ENCODE results near the gene CD274.
A peak's percentile ranks its signal among the peaks of the same experiment; 100 is the strongest.

Gene CD274

DNA sequence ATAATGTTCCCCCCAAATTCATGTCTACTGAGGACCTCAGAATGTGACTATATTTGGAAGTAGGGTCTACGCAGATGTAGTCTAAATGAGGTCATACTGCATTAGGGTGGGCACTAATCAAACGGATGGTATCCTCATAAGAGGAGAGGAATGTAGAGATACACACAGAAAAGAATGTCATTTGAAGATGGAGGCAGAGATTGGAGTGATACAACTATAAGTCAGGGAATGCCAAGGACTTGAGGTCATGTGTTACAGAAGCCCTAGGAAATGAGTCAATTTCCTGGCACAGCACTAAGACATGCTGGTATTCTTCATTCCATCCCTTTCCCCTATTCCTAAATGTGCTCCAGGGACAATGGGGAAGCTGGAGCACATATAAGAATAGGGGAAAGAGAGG is 59.2 kb downstream of the CD274 start:
- DNase-seq = no peak

DNA sequence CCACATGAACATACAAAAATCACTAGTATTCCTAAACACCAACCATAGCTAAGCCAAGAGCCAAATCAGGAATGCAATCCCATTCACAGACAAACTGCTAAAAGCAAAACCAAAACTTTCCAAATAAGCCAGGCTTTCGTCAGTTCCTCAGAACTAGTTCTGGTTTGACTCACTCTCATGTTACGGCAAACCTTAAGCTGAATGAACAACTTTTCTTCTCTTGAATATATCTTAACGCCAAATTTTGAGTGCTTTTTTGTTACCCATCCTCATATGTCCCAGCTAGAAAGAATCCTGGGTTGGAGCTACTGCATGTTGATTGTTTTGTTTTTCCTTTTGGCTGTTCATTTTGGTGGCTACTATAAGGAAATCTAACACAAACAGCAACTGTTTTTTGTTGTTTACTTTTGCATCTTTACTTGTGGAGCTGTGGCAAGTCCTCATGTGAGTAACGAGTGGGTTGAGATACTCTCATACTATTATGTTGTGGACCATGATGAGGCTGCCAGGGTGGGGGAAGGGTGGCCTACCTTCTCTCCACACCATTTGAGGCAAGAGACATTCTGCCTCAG is 60.1 kb downstream of the CD274 start, which contains the start of gene PDCD1LG2:
Gene PDCD1LG2 (plus strand): TSS at position 172 of the 572 bp plus-strand sequence. CDS start 12,016 bp downstream, outside the sequence.
- DNase-seq = no peak

DNA sequence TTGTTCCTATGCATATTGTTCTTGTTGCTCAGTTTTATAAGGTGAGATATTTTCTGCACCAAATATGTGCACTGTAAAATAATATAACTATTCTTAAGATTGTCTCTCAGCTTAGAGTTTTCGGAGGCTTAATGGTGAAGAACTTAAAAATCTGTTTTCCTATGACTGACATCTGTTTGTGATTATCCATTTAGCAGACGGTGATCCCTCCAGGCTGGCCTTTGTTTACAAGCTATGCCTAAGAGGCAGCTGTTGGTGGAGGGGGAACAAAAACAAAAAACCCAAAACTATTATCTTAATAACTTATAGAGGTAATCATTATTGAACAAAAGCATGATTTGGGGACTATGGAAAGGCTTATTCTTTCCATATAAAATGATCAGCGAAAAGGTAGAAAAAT is 60.6 kb downstream of the CD274 start:
- peak; percentile 32 for DNase-seq

DNA sequence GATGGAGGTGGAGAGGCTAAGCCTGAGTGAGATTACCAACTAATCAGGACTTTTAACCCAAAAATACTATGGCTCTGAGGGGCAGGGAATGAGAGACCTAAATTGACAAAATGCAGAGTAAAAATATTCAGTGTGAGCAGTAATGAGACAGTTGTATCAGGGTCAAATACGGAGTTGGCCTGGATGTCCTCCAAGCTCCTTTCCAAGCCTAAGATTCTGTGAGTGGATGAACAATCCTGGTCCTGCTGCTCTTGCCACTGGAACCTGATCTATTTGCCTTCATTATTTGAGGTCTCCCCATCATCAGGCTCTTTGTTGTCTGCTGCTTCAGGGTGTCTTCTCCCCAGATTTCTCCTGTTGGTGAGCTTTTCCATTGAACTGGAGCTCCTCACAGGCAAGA is 61.1 kb downstream of the CD274 start:
- DNase-seq = peak; percentile 46

DNA sequence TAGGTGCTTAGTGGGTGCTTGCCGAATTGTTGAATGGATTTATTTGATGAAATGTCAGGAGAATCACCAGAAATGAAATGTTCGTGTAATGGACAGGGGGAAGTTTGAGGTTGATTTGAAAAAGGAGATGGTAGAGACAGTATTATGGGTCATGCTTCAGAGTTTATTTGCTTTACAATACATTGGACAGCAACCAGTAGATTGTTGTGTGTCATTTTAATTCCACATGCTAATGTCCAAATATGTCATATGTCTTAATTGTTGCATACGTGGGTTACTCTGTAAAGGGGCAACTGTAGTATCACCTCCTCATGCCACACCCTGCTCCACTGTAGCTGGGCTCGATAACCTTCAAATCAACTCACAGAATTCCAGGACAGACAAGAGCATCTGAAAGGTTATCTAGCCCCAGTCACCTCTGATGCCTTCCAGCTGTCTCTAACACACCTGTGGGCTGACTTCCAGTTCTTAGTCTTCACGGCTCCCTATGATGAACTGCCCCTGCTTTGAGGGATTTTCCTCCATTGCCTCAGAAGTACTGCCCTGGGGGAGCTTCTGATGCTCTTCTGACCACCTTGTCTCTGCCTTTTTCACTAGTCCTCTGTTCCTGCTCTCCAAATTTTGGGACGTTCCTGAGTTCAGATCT is 61.7 kb downstream of the CD274 start:
- DNase-seq = no peak

DNA sequence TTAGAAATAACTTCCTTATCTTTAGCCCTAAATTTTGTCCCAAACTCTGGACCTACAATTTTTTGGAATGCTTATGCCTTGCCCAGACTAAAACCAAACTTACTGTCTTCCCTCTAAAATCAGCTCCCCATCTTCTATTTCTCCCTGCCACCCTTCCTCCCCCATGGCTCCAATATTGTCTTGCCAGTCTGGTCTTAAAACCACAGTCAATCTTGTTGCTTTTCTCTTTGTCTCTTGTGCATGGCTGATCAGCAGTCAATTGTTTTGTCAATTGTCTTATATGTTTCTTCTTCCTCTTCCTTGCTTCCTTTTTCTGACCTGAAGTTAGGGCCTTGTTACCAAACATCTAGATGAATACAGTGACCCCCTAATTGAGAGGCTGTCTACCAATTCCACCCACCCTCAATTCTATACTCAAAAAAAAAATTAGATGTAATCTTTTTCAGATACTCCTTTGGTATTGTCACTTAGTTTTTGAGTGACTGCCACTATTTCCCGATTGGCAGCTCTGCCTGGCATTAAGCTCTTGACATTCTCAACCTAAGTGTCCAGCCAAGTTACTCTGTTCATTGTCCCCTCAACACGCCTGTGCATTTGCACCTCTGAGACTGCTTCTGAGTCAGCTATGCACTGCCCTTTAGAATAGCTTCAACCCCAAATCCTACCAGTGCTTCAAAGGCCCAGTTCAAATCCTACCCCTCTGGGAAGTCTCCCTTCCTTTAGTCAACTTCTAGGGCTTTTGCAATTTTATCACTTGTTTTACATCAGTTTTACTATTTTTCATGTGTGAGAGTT is 62.5 kb downstream of the CD274 start:
- DNase-seq = no peak

DNA sequence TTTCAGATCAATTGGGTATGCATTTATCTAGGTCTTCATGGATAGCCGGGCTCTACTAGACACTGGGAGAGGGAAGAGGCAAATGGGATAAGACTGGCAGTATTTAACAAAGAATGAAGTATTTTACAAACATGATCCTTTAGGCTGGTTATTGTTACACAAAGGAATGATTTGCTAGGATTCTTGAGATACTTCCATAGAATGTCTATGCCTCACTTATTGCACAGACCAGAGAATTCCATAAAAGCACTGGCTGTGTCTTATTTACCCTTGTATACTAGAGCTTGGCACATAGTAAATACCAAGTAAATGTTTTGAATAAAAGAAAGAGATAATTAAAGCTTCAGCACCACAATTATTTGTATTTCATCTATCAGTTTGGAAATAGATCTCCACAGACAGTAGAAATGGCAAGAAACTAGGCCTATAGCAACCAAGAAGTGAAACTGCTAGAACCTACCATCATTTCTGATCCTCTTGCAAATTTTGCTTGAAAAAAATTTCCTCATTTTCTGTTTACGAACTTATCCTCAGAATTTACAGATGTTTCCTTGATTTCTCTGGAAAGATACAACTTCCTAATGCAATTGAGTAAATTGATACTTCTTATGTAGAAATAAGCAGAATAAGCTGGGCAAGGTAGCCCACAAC is 63.7 kb downstream of the CD274 start:
- no peak for DNase-seq

DNA sequence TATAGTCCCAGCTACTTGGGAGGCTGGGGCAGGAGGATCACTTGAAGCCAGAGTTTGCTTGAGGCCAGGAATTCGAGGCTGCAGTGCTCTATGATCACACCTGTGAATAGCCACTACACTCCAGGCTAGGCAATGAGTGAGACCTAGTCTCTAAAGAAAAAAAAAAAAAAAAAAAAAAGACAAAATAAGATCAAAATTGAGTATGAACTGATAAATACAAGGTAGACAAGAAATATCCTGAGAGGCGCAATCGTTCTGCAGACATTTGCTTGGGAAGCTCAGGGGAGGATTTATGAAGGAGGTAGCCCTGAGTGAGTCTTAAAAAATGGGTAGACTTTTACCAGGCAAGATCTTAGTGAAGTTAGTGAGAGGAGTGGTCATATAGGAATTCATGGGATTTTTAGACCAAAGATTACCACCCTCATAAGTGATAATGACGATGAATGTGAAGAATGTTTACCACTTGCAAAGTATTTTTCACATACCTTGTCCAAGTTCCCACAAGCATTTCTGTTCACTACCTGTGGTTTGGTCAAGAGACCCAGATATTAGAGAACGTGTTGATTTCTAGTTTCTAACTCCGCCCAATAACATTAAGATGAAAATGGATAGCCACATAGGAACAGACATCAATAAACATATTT is 64.4 kb downstream of the CD274 start:
- no peak for DNase-seq

DNA sequence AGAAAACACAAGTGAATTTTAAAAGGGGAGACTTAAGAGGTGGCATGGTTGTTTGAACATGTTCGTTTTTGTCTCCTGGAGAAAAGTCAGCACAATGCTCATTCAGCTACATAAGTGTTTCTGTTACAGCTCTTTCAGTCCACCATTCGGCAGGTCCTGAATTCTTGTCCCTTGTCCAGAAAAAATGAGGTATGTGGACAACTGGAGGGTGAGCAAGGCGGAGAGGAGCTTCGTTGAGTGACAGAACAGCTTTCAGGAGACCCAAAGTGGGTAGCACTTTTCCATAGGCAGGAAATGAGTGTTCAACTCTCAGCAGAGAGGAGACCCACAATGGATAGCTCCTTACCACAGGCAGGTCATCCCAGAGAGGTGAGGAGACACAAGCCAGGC is 64.9 kb downstream of the CD274 start:
- DNase-seq = no peak

DNA sequence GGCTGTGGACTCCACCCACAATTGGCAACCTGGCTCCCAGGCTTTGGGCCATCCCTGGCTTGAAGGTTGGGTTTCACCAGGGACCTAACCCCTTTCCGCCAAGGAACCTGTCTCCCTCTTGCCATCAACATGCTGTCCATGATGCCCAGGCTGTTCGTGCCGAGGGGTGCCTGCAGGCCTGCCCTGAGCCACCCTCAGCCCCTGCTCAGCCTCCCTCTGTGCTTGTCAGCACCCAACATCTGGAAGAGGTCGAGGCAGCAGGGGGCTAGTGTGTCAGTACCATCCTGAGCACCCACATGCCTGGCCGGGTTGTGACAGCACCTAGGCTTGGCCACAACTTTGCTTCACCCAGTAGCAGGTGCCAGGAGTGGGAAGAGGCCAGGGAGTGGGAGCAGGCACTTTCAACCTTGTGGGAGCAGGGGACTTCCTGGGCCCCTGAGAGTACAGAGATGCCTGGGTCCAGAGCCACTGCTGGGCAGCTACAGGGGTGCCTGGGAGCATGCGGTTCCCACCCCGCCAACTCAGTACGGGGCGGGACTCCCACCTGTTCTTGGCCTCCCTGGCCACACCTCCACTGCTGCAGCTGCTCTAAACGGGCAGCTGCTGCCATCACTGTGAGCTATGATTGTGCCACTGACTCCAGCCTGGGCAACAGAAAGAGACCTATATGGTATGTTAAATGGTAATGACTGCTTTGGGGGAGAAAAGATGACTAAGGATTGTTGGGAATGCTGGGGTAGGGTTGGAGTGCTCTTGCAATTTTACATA is 66.3 kb downstream of the CD274 start:
- DNase-seq = no peak

DNA sequence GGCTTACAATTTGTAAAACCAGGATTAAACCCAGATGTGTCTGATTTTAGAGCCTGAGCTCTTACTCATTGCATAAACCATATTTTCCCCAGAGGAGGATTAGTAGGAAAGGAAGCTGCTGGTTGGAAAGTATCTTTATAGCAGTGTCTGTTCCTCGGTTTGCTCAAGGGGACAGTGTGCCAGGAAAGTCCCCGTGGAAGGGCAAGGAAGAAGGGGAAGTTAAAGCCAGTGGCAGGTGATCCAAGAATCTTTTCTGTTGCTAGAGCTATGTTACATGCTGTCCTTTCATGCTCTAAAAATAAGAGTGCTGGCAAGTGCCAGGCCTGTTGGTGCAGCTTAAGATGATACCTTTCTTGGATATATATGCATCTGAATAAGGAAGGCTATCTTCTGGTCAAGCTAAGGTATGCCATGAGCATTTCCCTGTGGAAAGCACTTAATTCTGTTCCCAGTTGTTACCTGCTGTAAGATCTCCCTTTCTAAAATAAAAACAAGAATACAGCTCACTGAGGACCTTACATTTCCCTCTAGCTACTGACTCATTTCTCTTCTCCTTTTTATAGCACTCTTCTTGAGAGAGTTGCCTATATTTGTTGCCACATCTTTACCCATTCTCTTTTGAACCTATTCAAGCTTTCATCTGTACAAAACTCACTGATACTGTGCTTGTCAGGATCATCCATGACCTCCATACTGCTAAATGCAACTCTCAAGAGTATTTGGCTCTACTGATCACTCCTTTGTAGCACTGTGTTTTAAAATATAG is 68.0 kb downstream of the CD274 start:
- DNase-seq = no peak

DNA sequence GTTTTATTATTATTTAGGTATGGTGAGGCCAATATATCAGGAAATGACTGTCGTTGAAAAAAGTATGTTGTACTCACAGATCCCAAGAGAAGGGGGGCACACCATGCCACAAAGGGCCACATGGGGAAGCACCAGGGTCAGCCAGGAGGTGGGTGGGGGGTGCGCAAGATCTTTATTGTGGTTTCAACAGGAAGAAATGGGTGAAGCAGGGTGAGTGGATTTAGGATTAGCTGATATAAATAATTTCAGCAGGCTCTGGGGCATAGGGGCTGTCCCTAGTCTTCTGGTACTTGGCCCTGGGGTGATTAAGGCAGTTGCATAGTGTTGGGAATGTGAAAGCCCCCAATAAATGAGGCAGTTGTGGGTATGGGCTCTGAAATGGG is 68.6 kb downstream of the CD274 start:
- DNase-seq = no peak
